ENCODE measurements around the gene SIN3B.

Gene SIN3B

GRCh38 chr19:16914421-16914820, 85.2 kb downstream of the SIN3B start:
- DNase-seq = no peak

- no peak for DNase-seq
Observed at GRCh38 chr19:16915135-16915534, 85.9 kb downstream of the SIN3B start.

GRCh38 chr19:16915734-16916133, 86.5 kb downstream of the SIN3B start:
- no peak for DNase-seq

GRCh38 chr19:16917401-16917800, 88.2 kb downstream of the SIN3B start:
- DNase-seq = no peak

GRCh38 chr19:16919496-16919895, 90.3 kb downstream of the SIN3B start:
- no peak for DNase-seq

- DNase-seq = no peak
Observed at GRCh38 chr19:16920816-16921529, 91.8 kb downstream of the SIN3B start.

GRCh38 chr19:16921766-16922591, 92.8 kb downstream of the SIN3B start:
- no peak for DNase-seq

- DNase-seq = no peak
Observed at GRCh38 chr19:16922592-16922934, 93.4 kb downstream of the SIN3B start.

GRCh38 chr19:16922949-16923348, 93.8 kb downstream of the SIN3B start:
- DNase-seq = no peak

GRCh38 chr19:16927883-16928282, 98.7 kb downstream of the SIN3B start:
- DNase-seq = no peak

GRCh38 chr19:16928351-16928750, 99.2 kb downstream of the SIN3B start:
- DNase-seq = no peak

- DNase-seq = no peak
Observed at GRCh38 chr19:16928916-16929315, 99.7 kb downstream of the SIN3B start.
